T-helper 1 cell treated with Interleukin-12 subunit alpha and Interleukin-12 subunit beta and Interleukin-4 antibody, amounts not matched to agents 30 μg/mL and 1 μg/mL, for 36 hours (primary cell): ENCODE results near the gene KRTAP2-4.

Experiments
- H3K27ac Mint-ChIP-seq: one replicate; pipeline ENCODE4 v1.8.0; 2021; ENCODE audit warnings: mild to moderate bottlenecking, mixed read lengths
- H3K27me3 Mint-ChIP-seq: one replicate; pipeline ENCODE4 v1.8.0; 2021; ENCODE audit warnings: low read depth, mixed read lengths
- H3K36me3 Mint-ChIP-seq: one replicate; pipeline ENCODE4 v1.8.0; 2021; ENCODE audit warnings: low read depth, mixed read lengths
- H3K4me1 Mint-ChIP-seq: one replicate; pipeline ENCODE4 v1.8.0; 2021; ENCODE audit warnings: low read depth, mixed read lengths
- H3K4me3 Mint-ChIP-seq: one replicate; pipeline ENCODE4 v1.8.0; 2021; ENCODE audit warnings: mild to moderate bottlenecking, moderate library complexity, mixed read lengths
- H3K9me3 Mint-ChIP-seq: one replicate; pipeline ENCODE4 v1.8.0; 2021; ENCODE audit warnings: mixed read lengths

KRTAP2-4 gene

GRCh38 chr17:41026715-41027471 is 38.8 kb downstream of the KRTAP2-4 start, which contains the start of gene KRTAP1-5:
TSS of gene KRTAP1-5 (minus strand) at chr17:41027208. CDS start at chr17:41027155, 53 bp downstream.
- no peaks in the 10 kb centered on the region for H3K36me3 Mint-ChIP-seq
- H3K4me1 Mint-ChIP-seq: no peaks in the 10 kb centered on the region
- peaks cover 10% of the 10 kb centered on the region for H3K27me3 Mint-ChIP-seq
- no peaks in the 10 kb centered on the region for H3K9me3 Mint-ChIP-seq
- no peak within 1 kb of the TSS for H3K27ac Mint-ChIP-seq
- no peak within 1 kb of the TSS for H3K4me3 Mint-ChIP-seq

- no peaks in the 10 kb centered on the region for H3K36me3 Mint-ChIP-seq
- H3K4me3 Mint-ChIP-seq: no peak overlapping the region
- no peaks in the 10 kb centered on the region for H3K4me1 Mint-ChIP-seq
- no peaks in the 10 kb centered on the region for H3K9me3 Mint-ChIP-seq
- H3K27me3 Mint-ChIP-seq: no peaks in the 10 kb centered on the region
- H3K27ac Mint-ChIP-seq: no peak overlapping the region
These were observed 41.0 kb downstream of the KRTAP2-4 start for GRCh38 chr17:41024697-41025096.

- Mint-ChIP-seq H3K27ac (no peak overlapping the region), H3K9me3 (no peaks in the 10 kb centered on the region), H3K4me1 (no peaks in the 10 kb centered on the region), H3K27me3 (peaks cover 4% of the 10 kb centered on the region), H3K4me3 (no peak overlapping the region), H3K36me3 (no peaks in the 10 kb centered on the region)
These were observed 45.3 kb downstream of the KRTAP2-4 start for GRCh38 chr17:41020336-41020735.

- Mint-ChIP-seq H3K4me3 (no peak overlapping the region), H3K4me1 (no peaks in the 10 kb centered on the region), H3K27me3 (peaks cover 4% of the 10 kb centered on the region), H3K36me3 (no peaks in the 10 kb centered on the region), H3K9me3 (no peaks in the 10 kb centered on the region), H3K27ac (no peak overlapping the region)
These were observed 46.3 kb downstream of the KRTAP2-4 start for GRCh38 chr17:41019415-41019814.

GRCh38 chr17:41018541-41018940 is 47.1 kb downstream of the KRTAP2-4 start:
- Mint-ChIP-seq H3K9me3 (no peaks in the 10 kb centered on the region), H3K4me1 (no peaks in the 10 kb centered on the region), H3K4me3 (no peak overlapping the region), H3K36me3 (no peaks in the 10 kb centered on the region), H3K27ac (no peak overlapping the region), H3K27me3 (peaks cover 4% of the 10 kb centered on the region)

- peaks cover 8% of the 10 kb centered on the region for H3K27me3 Mint-ChIP-seq
- H3K36me3 Mint-ChIP-seq: no peaks in the 10 kb centered on the region
- H3K9me3 Mint-ChIP-seq: no peaks in the 10 kb centered on the region
- no peaks in the 10 kb centered on the region for H3K4me1 Mint-ChIP-seq
- H3K27ac Mint-ChIP-seq: no peak overlapping the region
- no peak overlapping the region for H3K4me3 Mint-ChIP-seq
These were observed 49.0 kb downstream of the KRTAP2-4 start for GRCh38 chr17:41016578-41017215.

- H3K9me3 Mint-ChIP-seq: no peaks in the 10 kb centered on the region
- peaks cover 8% of the 10 kb centered on the region for H3K27me3 Mint-ChIP-seq
- H3K36me3 Mint-ChIP-seq: no peaks in the 10 kb centered on the region
- H3K4me3 Mint-ChIP-seq: no peak overlapping the region
- no peaks in the 10 kb centered on the region for H3K4me1 Mint-ChIP-seq
- H3K27ac Mint-ChIP-seq: no peak overlapping the region
These were observed 50.2 kb downstream of the KRTAP2-4 start for GRCh38 chr17:41015454-41015853.
